ENCODE measurements around the gene CORT.

- TF ChIP-seq CTCF (conservative IDR thresholded peaks at IDR 0.05; ENCODE audit: low read length) (no peak), EZH2phosphoT487 (IDR thresholded peaks at IDR 0.05; ENCODE audit: borderline replicate concordance, low read depth, low read length) (no peak)
These were observed 47.0 kb upstream of the CORT start for GRCh38 chr1:10402729-10403274.

All from OCI-LY7 (cell line).